Measurements from ENCODE around the gene CD58. TPM values are rescaled to one million over a fixed set of nuclear protein-coding genes. Genes with fewer than 3 reads are reported as not detected.

CD58 gene
- total RNA-seq, 1 donor: 23.5 TPM

DNA sequence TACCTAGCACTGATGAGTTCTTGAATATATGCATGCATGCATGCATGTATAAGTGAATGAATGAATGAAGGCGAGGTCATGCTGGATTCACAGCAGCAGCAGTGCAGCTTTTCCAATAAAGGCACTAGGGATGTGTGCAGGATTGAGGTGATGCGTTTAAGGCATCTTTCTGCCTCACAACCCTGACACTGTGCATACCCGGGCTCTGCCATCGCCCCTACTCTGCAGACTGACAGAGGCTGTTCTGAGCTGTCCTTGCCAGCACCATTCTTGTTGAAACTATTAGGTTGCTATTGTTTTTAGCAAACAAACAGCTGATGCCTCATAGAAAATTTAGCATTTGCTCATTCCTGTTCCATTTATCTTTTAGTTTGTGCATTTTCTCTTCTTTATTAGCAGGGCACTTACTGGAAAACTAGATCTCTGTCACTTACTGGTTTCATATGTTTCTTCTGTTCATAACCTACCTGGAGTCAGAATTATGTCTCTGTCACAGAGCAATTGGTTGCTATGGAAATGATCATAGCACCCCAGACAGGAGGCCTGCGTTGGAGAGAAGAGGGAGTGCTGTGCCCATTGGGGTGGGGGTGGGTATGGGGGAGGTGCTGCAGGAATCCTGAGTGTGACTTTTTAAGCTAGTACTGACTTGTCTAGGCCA lies 79.0 kb downstream of the CD58 start:
- no peaks in the 10 kb centered on the region for H4K20me1 ChIP-seq (ENCODE audit: insufficient read depth, low read length)
- H3K4me3 ChIP-seq (ENCODE audit: insufficient read depth, low read length): no peak overlapping the region
- no peak overlapping the region for H3K4me2 ChIP-seq (ENCODE audit: insufficient read depth, low read length)
- DNase-seq (ENCODE audit: insufficient read length, low spot score, missing footprints): no peak
- H3K79me2 ChIP-seq (ENCODE audit: insufficient read depth, low read length): no peaks in the 10 kb centered on the region
- no peak overlapping the region for H2AFZ ChIP-seq (ENCODE audit: low read length)
- no peaks in the 10 kb centered on the region for H3K9me3 ChIP-seq (ENCODE audit: low read depth, low read length)
- no peaks in the 10 kb centered on the region for H3K36me3 ChIP-seq (ENCODE audit: insufficient read depth, low read length)
- H3K27ac ChIP-seq (ENCODE audit: low read depth, low read length): no peak overlapping the region
- no peaks in the 10 kb centered on the region for H3K27me3 ChIP-seq (ENCODE audit: insufficient read depth, low read length)
- TF ChIP-seq, protein P1, sequence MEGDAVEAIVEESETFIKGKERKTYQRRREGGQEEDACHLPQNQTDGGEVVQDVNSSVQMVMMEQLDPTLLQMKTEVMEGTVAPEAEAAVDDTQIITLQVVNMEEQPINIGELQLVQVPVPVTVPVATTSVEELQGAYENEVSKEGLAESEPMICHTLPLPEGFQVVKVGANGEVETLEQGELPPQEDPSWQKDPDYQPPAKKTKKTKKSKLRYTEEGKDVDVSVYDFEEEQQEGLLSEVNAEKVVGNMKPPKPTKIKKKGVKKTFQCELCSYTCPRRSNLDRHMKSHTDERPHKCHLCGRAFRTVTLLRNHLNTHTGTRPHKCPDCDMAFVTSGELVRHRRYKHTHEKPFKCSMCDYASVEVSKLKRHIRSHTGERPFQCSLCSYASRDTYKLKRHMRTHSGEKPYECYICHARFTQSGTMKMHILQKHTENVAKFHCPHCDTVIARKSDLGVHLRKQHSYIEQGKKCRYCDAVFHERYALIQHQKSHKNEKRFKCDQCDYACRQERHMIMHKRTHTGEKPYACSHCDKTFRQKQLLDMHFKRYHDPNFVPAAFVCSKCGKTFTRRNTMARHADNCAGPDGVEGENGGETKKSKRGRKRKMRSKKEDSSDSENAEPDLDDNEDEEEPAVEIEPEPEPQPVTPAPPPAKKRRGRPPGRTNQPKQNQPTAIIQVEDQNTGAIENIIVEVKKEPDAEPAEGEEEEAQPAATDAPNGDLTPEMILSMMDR (IDR thresholded peaks at IDR 0.05; ENCODE audit: extremely low read depth, low read depth, low read length): no peak
- peaks cover 34% of the 10 kb centered on the region for H3K4me1 ChIP-seq (ENCODE audit: insufficient read depth, low read length)

DNA sequence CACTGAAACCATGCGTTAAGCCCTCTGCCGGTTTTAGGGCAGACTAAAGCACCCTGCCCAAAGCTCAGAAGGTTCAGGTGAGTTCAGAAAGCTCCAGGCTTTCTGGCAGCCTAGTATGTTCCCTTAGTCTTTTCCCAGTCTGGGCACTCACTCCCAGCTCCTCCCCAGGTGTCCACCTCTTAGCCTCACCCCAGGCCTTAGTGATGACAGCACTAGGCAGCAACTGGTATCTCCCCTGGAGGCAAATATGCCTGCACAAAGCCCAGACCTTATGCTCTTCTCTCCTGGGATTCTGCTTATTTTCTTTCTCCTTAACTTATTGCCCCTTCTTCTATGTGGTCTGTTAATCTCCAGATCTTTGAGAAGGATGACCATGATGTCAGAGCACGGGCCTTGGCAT lies 80.2 kb downstream of the CD58 start:
- H3K27me3 ChIP-seq (ENCODE audit: insufficient read depth, low read length): no peaks in the 10 kb centered on the region
- peaks cover 44% of the 10 kb centered on the region for H3K4me1 ChIP-seq (ENCODE audit: insufficient read depth, low read length)
- H4K20me1 ChIP-seq (ENCODE audit: insufficient read depth, low read length): no peaks in the 10 kb centered on the region
- H3K4me3 ChIP-seq (ENCODE audit: insufficient read depth, low read length): no peak overlapping the region
- H2AFZ ChIP-seq (ENCODE audit: low read length): no peak overlapping the region
- TF ChIP-seq, protein P1 (IDR thresholded peaks at IDR 0.05; ENCODE audit: extremely low read depth, low read depth, low read length): no peak
- no peaks in the 10 kb centered on the region for H3K79me2 ChIP-seq (ENCODE audit: insufficient read depth, low read length)
- no peak overlapping the region for H3K27ac ChIP-seq (ENCODE audit: low read depth, low read length)
- H3K36me3 ChIP-seq (ENCODE audit: insufficient read depth, low read length): no peaks in the 10 kb centered on the region
- H3K9me3 ChIP-seq (ENCODE audit: low read depth, low read length): no peaks in the 10 kb centered on the region
- H3K4me2 ChIP-seq (ENCODE audit: insufficient read depth, low read length): no peak overlapping the region
- DNase-seq (ENCODE audit: insufficient read length, low spot score, missing footprints): no peak

DNA sequence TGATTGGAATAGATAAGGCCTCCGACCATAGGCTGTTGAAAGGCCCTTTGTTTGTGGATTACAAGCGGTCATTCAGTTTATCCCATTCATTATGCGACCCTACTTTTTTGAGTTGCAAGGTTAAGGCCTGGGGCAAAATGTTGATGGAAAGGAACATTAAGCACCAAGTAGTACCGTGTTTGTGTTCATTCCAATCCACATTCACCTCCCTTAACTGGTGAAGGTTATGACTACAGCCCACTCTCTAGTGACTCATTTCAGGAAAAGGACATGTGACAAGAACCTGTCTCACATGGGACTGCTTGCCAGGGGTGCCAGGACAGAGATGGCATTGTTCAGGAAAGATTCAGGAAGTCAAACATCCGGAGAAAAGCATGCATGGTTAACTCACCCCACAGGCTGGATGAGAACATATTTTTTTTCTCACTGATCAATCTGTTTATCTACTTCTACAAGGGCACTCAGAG lies 81.6 kb downstream of the CD58 start:
- no peak overlapping the region for H3K4me3 ChIP-seq (ENCODE audit: insufficient read depth, low read length)
- DNase-seq (ENCODE audit: insufficient read length, low spot score, missing footprints): no peak
- H3K36me3 ChIP-seq (ENCODE audit: insufficient read depth, low read length): no peaks in the 10 kb centered on the region
- H3K27ac ChIP-seq (ENCODE audit: low read depth, low read length): no peak overlapping the region
- no peaks in the 10 kb centered on the region for H3K27me3 ChIP-seq (ENCODE audit: insufficient read depth, low read length)
- H3K9me3 ChIP-seq (ENCODE audit: low read depth, low read length): no peaks in the 10 kb centered on the region
- TF ChIP-seq, protein P1 (IDR thresholded peaks at IDR 0.05; ENCODE audit: extremely low read depth, low read depth, low read length): no peak
- H3K4me2 ChIP-seq (ENCODE audit: insufficient read depth, low read length): no peak overlapping the region
- H3K79me2 ChIP-seq (ENCODE audit: insufficient read depth, low read length): no peaks in the 10 kb centered on the region
- peaks cover 41% of the 10 kb centered on the region for H3K4me1 ChIP-seq (ENCODE audit: insufficient read depth, low read length)
- H2AFZ ChIP-seq (ENCODE audit: low read length): no peak overlapping the region
- H4K20me1 ChIP-seq (ENCODE audit: insufficient read depth, low read length): no peaks in the 10 kb centered on the region

DNA sequence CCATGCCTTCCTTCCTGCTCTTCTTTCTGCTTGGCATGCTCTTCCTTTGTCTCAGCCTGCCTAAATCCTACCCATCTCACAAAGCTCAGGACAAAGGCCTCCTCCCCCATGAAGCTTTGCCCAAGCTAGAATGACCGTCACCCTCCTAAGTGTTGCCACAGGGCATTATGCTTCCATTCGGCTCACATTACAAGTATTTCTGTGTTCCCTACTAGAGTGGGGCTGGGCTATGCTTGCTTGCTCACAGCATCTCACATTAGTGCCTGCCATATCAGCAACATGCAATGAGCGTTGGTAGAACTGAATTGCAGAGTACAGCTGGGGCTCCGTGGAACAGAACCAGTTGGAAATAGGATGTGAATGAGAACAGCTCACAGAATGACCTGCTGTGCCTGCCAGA lies 82.8 kb downstream of the CD58 start:
- TF ChIP-seq, protein P1 (IDR thresholded peaks at IDR 0.05; ENCODE audit: extremely low read depth, low read depth, low read length): no peak
- Histone ChIP-seq H3K36me3 (ENCODE audit: insufficient read depth, low read length) (no peaks in the 10 kb centered on the region), H3K9me3 (ENCODE audit: low read depth, low read length) (no peaks in the 10 kb centered on the region), H2AFZ (ENCODE audit: low read length) (no peak overlapping the region), H3K4me1 (ENCODE audit: insufficient read depth, low read length) (peaks cover 40% of the 10 kb centered on the region), H3K27me3 (ENCODE audit: insufficient read depth, low read length) (no peaks in the 10 kb centered on the region), H3K27ac (ENCODE audit: low read depth, low read length) (no peak overlapping the region), H3K4me2 (ENCODE audit: insufficient read depth, low read length) (no peak overlapping the region), H4K20me1 (ENCODE audit: insufficient read depth, low read length) (no peaks in the 10 kb centered on the region), H3K79me2 (ENCODE audit: insufficient read depth, low read length) (no peaks in the 10 kb centered on the region), H3K4me3 (ENCODE audit: insufficient read depth, low read length) (no peak overlapping the region)
- DNase-seq (ENCODE audit: insufficient read length, low spot score, missing footprints): no peak

All from osteoblast (primary cell).